Heart right ventricle (tissue), 16 donors: ENCODE measurements around the gene SH2D4B. TPM values are rescaled to one million over a fixed set of nuclear protein-coding genes. Genes with fewer than 3 reads are reported as not detected.
A peak's percentile ranks its signal among the peaks of the same experiment; 100 is the strongest.

Experiments
- ATAC-seq, 8 donors: fragments of 200-7000 bp; cut with Tn5 transposase; one replicate each; pipeline ENCODE4 v1.9.1; 2020; ENCODE audit warnings: mild to moderate bottlenecking in 8 of 8, moderate library complexity in 8 of 8, moderate number of reproducible peaks in 1 of 8
- DNase-seq, 2 donors: peaks; one replicate each; pipeline ENCODE4 v3.0.0-alpha.2; 2020
- H3K27ac ChIP-seq, 10 donors: fragments of 200-600 bp; sonication (generic) in 2 of 10; one replicate each; pipeline versions ENCODE4 v1.5.0 to v1.8.0; 2020 to 2022; ENCODE audit warnings: mild to moderate bottlenecking in 3 of 10
- H3K27me3 ChIP-seq, 7 donors: fragments of 200-600 bp; one replicate each; pipeline ENCODE4 v1.8.0; 2021 to 2022; ENCODE audit warnings: mild to moderate bottlenecking in 2 of 7
- H3K36me3 ChIP-seq, 9 donors: fragments of 200-600 bp; sonication (generic) in 1 of 9; one replicate each; pipeline versions ENCODE4 v1.5.0 to v1.8.0; 2020 to 2022; ENCODE audit warnings: mild to moderate bottlenecking in 2 of 9
- H3K4me1 ChIP-seq, 9 donors: fragments of 200-600 bp; sonication (generic) in 1 of 9; one replicate each; pipeline versions ENCODE4 v1.5.0 to v1.8.0; 2020 to 2022; ENCODE audit warnings: mild to moderate bottlenecking in 4 of 9
- H3K4me3 ChIP-seq, 10 donors: fragments of 200-600 bp; sonication (generic) in 2 of 10; one replicate each; pipeline versions ENCODE4 v1.5.0 to v1.8.0; 2020 to 2022; ENCODE audit warnings: mild to moderate bottlenecking in 7 of 10, moderate library complexity in 2 of 10
- H3K9me3 ChIP-seq, 11 donors: fragments of 200-600 bp in 10 of 11; sonication (generic) in 2 of 11; one replicate each; pipeline versions ENCODE4 v1.5.0 to v1.8.0; 2013 to 2022; ENCODE audit warnings: mild to moderate bottlenecking in 2 of 11, control low read depth in 1 of 11, moderate library complexity in 1 of 11
- WGBS, 2 donors: extraction: QIAGEN DNeasy Blood & Tissue Kit; methylation state at CpG; one replicate each; pipeline ENCODE4 v1.1.7; 2013; ENCODE audit warnings: inconsistent platforms in 1 of 2; 5-methylcytosine and 5-hydroxymethylcytosine counted together
- intact Hi-C, 10 donors: fragments of 100-400 bp; cut with DNase I; formaldehyde crosslinking; loops; one replicate each; pipeline versions ENCODE4 v1.11.1 to v1.14.2; 2022
- polyA plus RNA-seq, 2 donors: library from polyadenylated mRNA; stranded (reverse); fragments of 200-250 nt; gene quantifications; one replicate each; pipeline ENCODE4 v1.2.3, GENCODE V29; 2013
- total RNA-seq, 10 donors: library from RNA; stranded (reverse); fragmentation: NEBNext Ultra II Directional in 3 of 10; extraction: Animal tissue kit (Norgen Biotek cat#: 25700) in 3 of 10; gene quantifications; one replicate each; pipeline versions ENCODE4 v1.2.1 to v1.2.4, GENCODE V29; 2021 to 2023
- TF ChIP-seq, protein P1 (sequence below), 9 donors: fragments of 200-600 bp; sonication (generic) in 2 of 9; IDR thresholded peaks; one replicate each; pipeline versions ENCODE4 v1.5.0 to v1.8.0; 2021 to 2022; ENCODE audit warnings: antibody characterized with exemption in 9 of 9, mild to moderate bottlenecking in 5 of 9, moderate library complexity in 1 of 9
- donor health status: Arrhythmogenic right ventricular cardiomyopathy.
- donor health status: ischemic (EF 13 %, LVEDD 7.1; RV severe dilation, severe dysfunction).
- donor health status: healthy with polysubstance abuse.
- donor health status: DM: no; HTN: yes; CAD: no.
- donor health status: DM: no; HTN: no; CAD: no.
- donor health status: ischemic (EF 25% LVEDD 6.9; RV normal size, moderate dysfunction).
- donor health status: ischemic (EF 25% LVEDD 5.7; RV mildly dilated, moderate dysfunction).
- donor health status: healthy.
- donor health status: DM: yes; HTN: yes; CAD: no.
- donor health status: Ischemic cardiomyopathy.
- donor health status: ischemic (EF 35%, LVEDD 5.7; RV mildly dilated, moderate dysfunction).
- donor health status: nonischemic (EF 11% LVEDD 7.7; RV severe dilation, severe dysfunction).
- donor health status: DM: yes; HTN: yes; CAD: no.
- donor health status: PGD.
- donor health status: ischemic (EF 29% LVEDD 5.4; RV normal size, mild dysfunction).
- donor health status: nonischemic (EF 23%, LVEDD 6.1; RV moderate dilation, normal function).

Gene SH2D4B
- total and polyA plus RNA-seq, 12 donors, result not detected

GRCh38 chr10:80660736-80661135, 123.0 kb downstream of the SH2D4B start:
- peak in 2 of 8 donors; percentile 16 to 19 for ATAC-seq
- DNase-seq, result no peak
- WGBS, 2 donors, result 86 to 89% methylated on average over 7 of the region's 7 CpGs

DNA sequence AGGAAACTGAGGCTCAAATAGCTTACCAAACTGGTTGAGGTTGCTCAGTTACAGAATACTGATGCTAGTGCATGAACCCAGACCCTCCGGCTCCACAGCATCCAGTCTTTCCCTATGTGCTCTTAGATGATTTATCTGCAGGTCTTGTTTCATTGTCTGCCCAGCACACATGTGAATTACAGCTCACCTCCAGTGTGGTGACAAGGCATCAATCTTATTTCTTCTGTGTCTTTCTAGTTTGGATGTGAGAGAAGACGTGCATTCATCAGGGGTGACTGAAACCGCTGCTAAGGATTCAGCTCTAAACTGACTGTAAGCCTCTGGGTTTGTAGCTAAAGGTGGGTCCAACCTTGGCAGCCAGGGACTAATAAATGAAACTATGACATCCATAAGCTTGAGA, 123.8 kb downstream of the SH2D4B start:
- TF ChIP-seq, protein P1, sequence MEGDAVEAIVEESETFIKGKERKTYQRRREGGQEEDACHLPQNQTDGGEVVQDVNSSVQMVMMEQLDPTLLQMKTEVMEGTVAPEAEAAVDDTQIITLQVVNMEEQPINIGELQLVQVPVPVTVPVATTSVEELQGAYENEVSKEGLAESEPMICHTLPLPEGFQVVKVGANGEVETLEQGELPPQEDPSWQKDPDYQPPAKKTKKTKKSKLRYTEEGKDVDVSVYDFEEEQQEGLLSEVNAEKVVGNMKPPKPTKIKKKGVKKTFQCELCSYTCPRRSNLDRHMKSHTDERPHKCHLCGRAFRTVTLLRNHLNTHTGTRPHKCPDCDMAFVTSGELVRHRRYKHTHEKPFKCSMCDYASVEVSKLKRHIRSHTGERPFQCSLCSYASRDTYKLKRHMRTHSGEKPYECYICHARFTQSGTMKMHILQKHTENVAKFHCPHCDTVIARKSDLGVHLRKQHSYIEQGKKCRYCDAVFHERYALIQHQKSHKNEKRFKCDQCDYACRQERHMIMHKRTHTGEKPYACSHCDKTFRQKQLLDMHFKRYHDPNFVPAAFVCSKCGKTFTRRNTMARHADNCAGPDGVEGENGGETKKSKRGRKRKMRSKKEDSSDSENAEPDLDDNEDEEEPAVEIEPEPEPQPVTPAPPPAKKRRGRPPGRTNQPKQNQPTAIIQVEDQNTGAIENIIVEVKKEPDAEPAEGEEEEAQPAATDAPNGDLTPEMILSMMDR (IDR thresholded peaks at IDR 0.05), result no peak
- no peak for DNase-seq
- Histone ChIP-seq H3K9me3 (peaks cover 0 to 11% (median 0%) of the 10 kb centered on the region in 11 donors), H3K4me1 (peaks cover 0 to 46% (median 6%) of the 10 kb centered on the region in 9 donors), H3K4me3 (no peak overlapping the region), H3K27me3 (peaks cover 0 to 5% (median 0%) of the 10 kb centered on the region in 7 donors), H3K27ac (no peak overlapping the region), H3K36me3 (no peaks in the 10 kb centered on the region)
- no peak for ATAC-seq
- 95 to 98% methylated on average over 3 of the region's 3 CpGs for WGBS, 2 donors
- intact Hi-C loops, result loop anchor here in 7 of 10 donors (5.0 to 10.0 kb wide), 4 partner anchors 217 to 277 kb away; no protein-coding TSS in a partner anchor

More at GRCh38 chr10:80660736-80661135, 123.0 kb downstream of the SH2D4B start:
- peaks cover 0 to 5% (median 0%) of the 10 kb centered on the region in 7 donors for H3K27me3 ChIP-seq
- H3K4me1 ChIP-seq, result peaks cover 0 to 42% (median 6%) of the 10 kb centered on the region in 9 donors
- peaks cover 0 to 19% (median 0%) of the 10 kb centered on the region in 11 donors for H3K9me3 ChIP-seq
- TF ChIP-seq, protein P1 (IDR thresholded peaks at IDR 0.05), result no peak
- H3K4me3 ChIP-seq, result no peak overlapping the region
- intact Hi-C loops, result loop anchor here in 7 of 10 donors (5.0 to 10.0 kb wide), 4 partner anchors 216 to 276 kb away; no protein-coding TSS in a partner anchor
- peak overlapping the region in 1 of 10 donors; percentile 63 for H3K27ac ChIP-seq
- H3K36me3 ChIP-seq, result no peaks in the 10 kb centered on the region

DNA sequence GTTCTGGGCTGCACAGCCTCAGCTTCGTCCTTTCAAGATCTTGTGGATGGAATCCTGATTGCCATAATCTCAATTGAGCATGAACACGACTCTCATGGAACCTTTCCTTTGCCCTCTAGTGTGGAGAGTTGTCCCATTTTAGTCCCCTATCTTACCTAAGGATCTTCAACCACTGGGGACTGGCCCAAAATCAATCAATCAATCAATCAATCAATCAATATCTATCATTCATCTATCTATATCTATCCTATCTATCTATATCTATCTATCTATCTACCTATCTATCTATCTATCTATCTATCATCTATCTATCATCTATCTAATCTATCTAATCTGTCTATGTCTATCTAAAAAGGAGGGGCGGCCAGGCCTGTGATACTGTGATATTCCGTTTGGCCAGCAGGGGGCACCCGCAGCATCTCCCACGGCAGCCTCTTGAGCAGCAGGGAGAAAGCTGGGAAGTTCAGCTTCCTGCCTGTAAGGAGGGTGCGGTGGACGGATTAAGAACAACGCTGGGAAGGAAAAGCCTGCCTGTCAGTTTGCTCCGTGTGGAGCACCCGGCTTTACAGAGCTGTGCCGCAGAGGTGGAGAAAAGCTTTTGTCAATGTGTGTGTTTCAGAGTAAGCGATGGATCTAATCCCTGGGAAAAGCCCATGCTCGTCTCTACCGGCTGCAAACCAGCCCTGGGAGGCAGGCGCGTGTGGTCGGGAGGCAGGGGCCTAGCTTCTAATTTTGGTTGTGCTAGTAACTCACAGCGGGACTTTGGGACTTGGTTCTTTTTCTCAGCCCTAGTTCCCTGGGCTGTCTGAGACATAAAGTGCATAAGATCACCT, 124.9 kb downstream of the SH2D4B start:
- H3K9me3 ChIP-seq, result no peaks in the 10 kb centered on the region
- TF ChIP-seq, protein P1 (IDR thresholded peaks at IDR 0.05), result peak; percentile 79 to 93 (median 87)

DNA sequence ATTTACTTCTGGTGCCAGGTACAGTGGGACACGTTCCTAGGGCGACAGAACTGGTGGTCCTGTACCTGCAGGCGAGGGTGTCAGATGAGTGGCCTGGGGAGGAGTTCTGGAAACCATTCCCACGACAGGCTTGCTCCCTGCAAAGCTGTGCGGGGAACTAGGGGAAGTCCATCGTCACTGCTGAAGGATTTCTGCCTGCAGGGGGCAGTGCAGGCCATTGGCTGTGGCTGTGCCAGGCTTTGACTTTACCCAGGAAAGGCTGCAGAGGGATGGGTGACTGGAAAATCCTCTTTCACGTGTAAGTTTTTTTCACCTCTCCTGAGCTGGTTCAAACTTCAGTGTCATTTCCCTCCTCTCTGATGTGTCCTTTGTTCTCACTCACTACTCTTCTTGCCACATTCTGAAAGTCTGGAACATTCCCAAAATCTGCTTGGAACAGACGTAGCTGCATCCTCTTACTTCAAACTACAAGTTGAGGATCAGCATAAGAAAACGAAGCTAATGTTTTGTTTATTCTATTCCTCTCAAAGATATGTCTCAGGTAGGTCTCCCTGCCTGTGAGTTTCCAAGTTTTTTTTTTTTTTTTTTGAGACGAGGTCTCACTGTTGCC, 126.5 kb downstream of the SH2D4B start:
- Histone ChIP-seq H3K36me3 (no peaks in the 10 kb centered on the region), H3K4me3 (no peak overlapping the region), H3K27ac (peak overlapping the region in 1 of 10 donors; percentile 24), H3K9me3 (no peaks in the 10 kb centered on the region), H3K4me1 (peaks cover 0 to 46% (median 6%) of the 10 kb centered on the region in 9 donors), H3K27me3 (peaks cover 0 to 5% (median 0%) of the 10 kb centered on the region in 7 donors)
- TF ChIP-seq, protein P1 (IDR thresholded peaks at IDR 0.05), result peak; percentile 71 to 91 (median 86)
- 29 to 30% methylated on average over 10 of the region's 10 CpGs for WGBS, 2 donors
- DNase-seq (peak; percentile 74 to 81), ATAC-seq (peak; percentile 57 to 92 (median 69))
- intact Hi-C loops, result loop anchor here in 8 of 10 donors (1.0 to 10.0 kb wide), 5 partner anchors 219 to 279 kb away; no protein-coding TSS in a partner anchor

More for the DNA sequence above, 124.9 kb downstream of the SH2D4B start:
- 8 to 9% methylated on average over 19 of the region's 19 CpGs for WGBS, 2 donors
- H3K27ac ChIP-seq, result peak overlapping the region in 9 of 10 donors; percentile 24 to 85 (median 71)
- intact Hi-C loops, result loop anchor here in 7 of 10 donors (5.0 to 10.0 kb wide), 4 partner anchors 218 to 278 kb away; no protein-coding TSS in a partner anchor
- ATAC-seq (peak; percentile 78 to 94 (median 90)), DNase-seq (peak; percentile 79 to 85)
- no peaks in the 10 kb centered on the region for H3K36me3 ChIP-seq
- H3K4me1 ChIP-seq, result peaks cover 0 to 46% (median 6%) of the 10 kb centered on the region in 9 donors
- peak overlapping the region in 7 of 10 donors; percentile 14 to 49 (median 42) for H3K4me3 ChIP-seq
- peaks cover 0 to 5% (median 0%) of the 10 kb centered on the region in 7 donors for H3K27me3 ChIP-seq
